SK-N-SH (cell line): ENCODE measurements around the gene SPATA31D3. TPM values are rescaled to one million over a fixed set of nuclear protein-coding genes. Genes with fewer than 3 reads are reported as not detected.

Experiments
- polyA plus RNA-seq, 3 experiments: library from polyadenylated mRNA; depleted of rRNA; stranded (reverse); fragments of >200 nt; gene quantifications; 2 replicates each; pipeline ENCODE4 v1.2.3, GENCODE V29; 2012

SPATA31D3 gene
- polyA plus RNA-seq, 1 of the 3 experiments (the other 2 are of a cell fraction): not detected

Other genes with a start within 250 kb of the SPATA31D3 start
- gene SPATA31D4, start 15.1 kb upstream of the SPATA31D3 start, polyA plus RNA-seq (2012; rRNA removed): not detected in 2 replicates
- not detected in 2 replicates for gene SPATA31D1, start 45.3 kb downstream of the SPATA31D3 start, polyA plus RNA-seq (2012; rRNA removed)